ENCODE results near the gene KRT40.

Gene KRT40

DNA sequence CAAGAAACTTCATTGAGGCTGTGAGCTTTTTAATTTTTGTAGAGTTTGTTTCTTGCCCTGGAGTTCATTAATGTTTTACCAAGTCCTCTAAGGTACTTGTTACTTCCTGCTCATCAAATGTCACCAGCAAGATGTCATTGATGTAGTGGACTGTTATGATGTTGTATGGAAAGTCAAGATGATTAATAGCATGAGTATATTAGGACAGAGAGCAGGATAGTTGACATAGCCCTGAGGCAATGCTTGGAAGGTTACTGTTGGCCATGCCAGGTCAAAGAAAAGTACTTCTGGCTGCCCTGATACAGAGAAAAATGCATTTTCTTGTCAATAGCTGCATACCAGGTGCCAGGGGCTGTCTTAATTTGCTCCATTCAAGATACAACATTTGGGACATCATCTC, 36.2 kb upstream of the KRT40 start:
- TF ChIP-seq, protein P1, sequence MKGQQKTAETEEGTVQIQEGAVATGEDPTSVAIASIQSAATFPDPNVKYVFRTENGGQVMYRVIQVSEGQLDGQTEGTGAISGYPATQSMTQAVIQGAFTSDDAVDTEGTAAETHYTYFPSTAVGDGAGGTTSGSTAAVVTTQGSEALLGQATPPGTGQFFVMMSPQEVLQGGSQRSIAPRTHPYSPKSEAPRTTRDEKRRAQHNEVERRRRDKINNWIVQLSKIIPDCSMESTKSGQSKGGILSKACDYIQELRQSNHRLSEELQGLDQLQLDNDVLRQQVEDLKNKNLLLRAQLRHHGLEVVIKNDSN (IDR thresholded peaks at IDR 0.05), result no peak

DNA sequence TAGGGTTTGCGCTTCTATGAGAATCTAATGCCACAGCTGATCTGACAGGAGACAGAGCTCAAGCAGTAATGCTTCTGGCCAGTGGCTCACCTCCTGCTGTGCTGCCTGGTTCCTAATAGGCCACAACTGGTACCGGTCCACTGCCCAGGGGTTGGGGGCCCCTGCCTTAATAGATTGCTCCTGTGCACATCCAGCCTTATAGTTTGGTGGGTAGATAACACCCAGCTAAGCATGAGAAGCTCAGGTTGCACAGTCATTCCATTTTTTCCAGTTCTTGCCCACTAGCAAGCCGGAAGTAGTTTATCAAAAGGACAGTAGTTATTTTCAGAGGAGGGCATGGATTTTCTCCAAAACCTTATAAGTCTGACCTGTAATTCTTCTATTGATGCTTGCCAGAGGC, 35.3 kb upstream of the KRT40 start:
- TF ChIP-seq, protein P2, sequence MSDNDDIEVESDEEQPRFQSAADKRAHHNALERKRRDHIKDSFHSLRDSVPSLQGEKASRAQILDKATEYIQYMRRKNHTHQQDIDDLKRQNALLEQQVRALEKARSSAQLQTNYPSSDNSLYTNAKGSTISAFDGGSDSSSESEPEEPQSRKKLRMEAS (IDR thresholded peaks at IDR 0.05), result no peak
- TF ChIP-seq TAF1 (IDR thresholded peaks at IDR 0.05; ENCODE audit: low read depth) (no peak), RAD21 (IDR thresholded peaks at IDR 0.05; ENCODE audit: low read depth) (no peak), NFIC (IDR thresholded peaks at IDR 0.05) (peak; percentile 62), EP300 (IDR thresholded peaks at IDR 0.05; ENCODE audit: borderline replicate concordance) (peak; percentile 80), TCF12 (IDR thresholded peaks at IDR 0.05; ENCODE audit: low read depth) (peak; percentile 84), FOXM1 (IDR thresholded peaks at IDR 0.05; ENCODE audit: borderline replicate concordance, low read depth) (peak; percentile 68; the same call in 1 of the 2 replicates)

DNA sequence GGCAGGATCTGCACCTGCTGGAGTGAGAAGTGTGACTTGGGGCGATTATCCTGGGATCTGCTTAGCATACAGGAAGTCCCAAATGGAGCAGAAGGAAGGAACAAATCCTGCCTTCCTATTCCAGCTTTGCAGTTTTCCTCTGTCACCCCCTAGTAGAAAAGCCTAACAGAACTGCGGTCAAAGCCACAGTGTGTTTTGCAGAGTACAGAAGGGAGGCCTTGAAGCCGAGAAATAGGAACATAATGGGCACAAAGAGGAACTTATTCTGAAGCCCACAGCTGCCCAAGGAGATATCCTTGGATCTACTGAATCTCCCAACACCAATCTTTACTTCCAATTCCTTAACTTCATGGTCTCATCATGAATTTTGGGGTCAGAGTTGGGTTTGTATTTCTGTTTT, 34.4 kb upstream of the KRT40 start:
- TF ChIP-seq TEAD4 (IDR thresholded peaks at IDR 0.05) (no peak), YY1 (IDR thresholded peaks at IDR 0.05; ENCODE audit: low read depth) (no peak), EGR1 (IDR thresholded peaks at IDR 0.05) (no peak), ZBTB7A (IDR thresholded peaks at IDR 0.05; ENCODE audit: low read depth) (no peak)

DNA sequence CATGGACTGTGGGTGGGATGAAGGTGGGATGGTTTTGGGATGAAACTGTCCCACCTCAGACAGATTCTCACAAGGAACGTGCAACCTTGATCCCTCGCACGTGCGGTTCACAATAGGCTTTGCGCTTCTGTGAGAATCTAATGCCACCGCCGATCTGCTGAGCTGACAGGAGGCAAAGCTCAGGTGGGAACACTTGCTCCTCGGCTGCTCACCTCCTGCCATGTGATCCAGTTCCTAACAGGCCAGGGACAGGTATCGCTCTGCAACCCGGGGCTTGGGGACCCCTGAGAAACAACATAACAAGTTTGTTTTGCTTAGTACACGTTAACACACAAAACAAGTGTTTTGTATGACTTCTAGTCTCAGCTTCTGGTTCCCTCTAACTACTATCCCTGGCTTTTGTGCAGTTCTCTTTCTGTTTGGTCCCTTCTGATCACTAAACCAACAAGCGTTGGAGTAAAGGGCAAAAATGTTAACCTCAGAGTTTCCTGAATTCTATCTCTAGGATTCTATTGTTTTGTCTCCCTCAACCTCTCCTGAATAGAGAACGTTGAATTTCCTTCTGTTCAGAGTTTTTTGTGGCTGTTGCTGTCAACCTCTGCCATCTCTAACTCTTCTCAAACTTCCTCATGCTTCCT, 32.6 kb upstream of the KRT40 start:
- no peak for TF ChIP-seq EGR1 (IDR thresholded peaks at IDR 0.05)

DNA sequence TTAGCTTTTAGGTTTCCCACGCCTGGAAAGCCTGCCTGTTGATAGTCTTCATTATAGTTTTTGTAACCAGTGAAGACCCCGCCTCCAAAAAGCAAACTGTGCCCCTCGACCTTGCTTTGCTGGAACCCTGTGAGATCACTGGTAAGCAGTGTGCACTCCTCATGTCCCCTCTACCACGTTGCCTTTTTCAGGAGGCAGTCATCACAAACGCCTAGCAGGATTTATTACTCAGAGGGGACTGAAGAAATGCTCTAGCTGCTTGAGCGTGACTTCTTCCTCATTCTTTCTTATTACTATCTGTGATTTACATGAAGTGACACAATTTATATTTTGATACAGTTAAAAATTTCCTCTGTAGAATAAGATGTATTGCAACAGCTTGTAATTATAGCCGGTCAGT, 31.3 kb upstream of the KRT40 start:
- no peak for TF ChIP-seq NFIC (IDR thresholded peaks at IDR 0.05)

DNA sequence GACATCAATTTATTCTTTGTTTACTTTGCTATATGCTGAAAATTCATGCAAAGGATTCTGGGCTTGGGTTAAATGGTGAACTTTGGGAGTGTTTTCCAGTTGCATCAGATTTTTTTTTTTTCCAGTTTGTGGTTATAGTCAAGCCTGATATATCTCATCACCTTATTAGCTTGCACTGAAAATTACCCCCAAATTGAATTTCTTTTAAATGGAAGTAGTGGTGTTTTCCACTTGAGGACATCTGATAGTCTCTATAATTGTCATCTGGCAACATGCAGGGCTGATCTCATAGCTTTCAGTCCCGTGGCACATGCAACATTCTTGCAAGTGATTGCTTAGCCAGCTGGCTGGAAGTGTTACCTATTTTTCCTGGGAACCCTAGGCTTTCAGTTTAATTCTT, 29.5 kb upstream of the KRT40 start:
- TF ChIP-seq ZBTB7A (IDR thresholded peaks at IDR 0.05; ENCODE audit: low read depth) (no peak), FOXM1 (IDR thresholded peaks at IDR 0.05; ENCODE audit: borderline replicate concordance, low read depth) (no peak), YY1 (IDR thresholded peaks at IDR 0.05; ENCODE audit: low read depth) (no peak), TEAD4 (IDR thresholded peaks at IDR 0.05) (no peak), TAF1 (IDR thresholded peaks at IDR 0.05; ENCODE audit: low read depth) (no peak), CREB1 (IDR thresholded peaks at IDR 0.05; ENCODE audit: low read depth) (no peak)
- TF ChIP-seq, protein P3, sequence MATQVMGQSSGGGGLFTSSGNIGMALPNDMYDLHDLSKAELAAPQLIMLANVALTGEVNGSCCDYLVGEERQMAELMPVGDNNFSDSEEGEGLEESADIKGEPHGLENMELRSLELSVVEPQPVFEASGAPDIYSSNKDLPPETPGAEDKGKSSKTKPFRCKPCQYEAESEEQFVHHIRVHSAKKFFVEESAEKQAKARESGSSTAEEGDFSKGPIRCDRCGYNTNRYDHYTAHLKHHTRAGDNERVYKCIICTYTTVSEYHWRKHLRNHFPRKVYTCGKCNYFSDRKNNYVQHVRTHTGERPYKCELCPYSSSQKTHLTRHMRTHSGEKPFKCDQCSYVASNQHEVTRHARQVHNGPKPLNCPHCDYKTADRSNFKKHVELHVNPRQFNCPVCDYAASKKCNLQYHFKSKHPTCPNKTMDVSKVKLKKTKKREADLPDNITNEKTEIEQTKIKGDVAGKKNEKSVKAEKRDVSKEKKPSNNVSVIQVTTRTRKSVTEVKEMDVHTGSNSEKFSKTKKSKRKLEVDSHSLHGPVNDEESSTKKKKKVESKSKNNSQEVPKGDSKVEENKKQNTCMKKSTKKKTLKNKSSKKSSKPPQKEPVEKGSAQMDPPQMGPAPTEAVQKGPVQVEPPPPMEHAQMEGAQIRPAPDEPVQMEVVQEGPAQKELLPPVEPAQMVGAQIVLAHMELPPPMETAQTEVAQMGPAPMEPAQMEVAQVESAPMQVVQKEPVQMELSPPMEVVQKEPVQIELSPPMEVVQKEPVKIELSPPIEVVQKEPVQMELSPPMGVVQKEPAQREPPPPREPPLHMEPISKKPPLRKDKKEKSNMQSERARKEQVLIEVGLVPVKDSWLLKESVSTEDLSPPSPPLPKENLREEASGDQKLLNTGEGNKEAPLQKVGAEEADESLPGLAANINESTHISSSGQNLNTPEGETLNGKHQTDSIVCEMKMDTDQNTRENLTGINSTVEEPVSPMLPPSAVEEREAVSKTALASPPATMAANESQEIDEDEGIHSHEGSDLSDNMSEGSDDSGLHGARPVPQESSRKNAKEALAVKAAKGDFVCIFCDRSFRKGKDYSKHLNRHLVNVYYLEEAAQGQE (IDR thresholded peaks at IDR 0.05; ENCODE audit: low read depth), result no peak
- TF ChIP-seq, protein P2 (IDR thresholded peaks at IDR 0.05), result no peak

DNA sequence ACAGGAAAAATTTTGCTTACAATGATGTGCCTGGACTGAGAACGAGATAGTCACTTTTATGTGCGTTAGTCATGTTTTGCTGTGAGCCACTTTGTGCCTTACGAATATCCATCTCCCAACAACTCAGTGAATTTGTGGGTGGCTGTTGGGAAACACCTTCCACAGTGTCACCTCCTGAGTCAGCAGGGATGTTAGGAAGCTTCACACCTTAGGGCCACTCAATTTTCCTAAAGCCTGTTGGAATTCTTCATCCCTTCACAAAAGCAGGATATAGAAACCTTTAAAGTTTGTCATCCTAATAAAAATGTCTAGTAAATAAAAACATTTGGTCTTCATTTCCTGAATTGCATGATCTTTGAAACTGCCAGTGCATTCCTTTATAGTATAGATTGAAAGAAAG, 29.1 kb upstream of the KRT40 start:
- TF ChIP-seq EP300 (IDR thresholded peaks at IDR 0.05; ENCODE audit: borderline replicate concordance), result no peak

DNA sequence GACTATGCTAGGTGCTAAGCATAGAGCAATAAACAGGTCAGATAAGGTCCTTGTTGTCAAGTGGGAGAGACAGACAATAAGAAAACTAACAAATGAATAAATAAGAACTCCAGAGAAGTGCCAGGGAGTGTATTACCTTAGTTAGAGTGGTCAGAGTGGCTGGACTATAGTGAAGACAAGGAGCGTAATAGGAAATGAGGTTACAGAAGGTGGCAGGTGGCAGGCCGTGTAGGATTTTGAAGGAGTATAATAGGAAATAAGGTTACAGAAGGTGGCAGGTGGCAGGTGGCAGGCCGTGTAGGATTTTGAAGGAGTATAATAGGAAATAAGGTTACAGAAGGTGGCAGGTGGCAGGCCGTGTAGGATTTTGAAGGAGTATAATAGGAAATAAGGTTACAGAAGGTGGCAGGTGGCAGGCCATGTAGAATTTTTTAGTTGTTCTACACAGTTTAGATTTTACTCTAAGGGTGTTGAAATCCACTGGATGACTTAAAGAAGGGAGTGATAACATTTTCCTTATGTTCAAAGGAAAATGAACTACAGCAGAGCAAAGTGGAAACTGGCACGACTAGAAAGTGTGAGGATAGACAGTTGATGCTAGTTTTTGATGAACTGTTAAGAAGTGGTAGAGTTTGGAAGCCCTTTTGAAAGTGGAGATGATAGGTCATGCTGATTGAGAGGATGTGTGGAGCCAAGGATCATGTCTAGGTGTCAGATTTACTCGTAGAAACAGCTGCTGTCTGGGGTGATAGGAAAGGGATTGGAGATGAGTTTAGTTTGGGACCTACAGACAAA, 28.4 kb upstream of the KRT40 start:
- no peak for TF ChIP-seq ZBTB7A (IDR thresholded peaks at IDR 0.05; ENCODE audit: low read depth)
- TF ChIP-seq YY1 (IDR thresholded peaks at IDR 0.05; ENCODE audit: low read depth), result no peak
- TF ChIP-seq RAD21 (IDR thresholded peaks at IDR 0.05; ENCODE audit: low read depth), result no peak
- no peak for TF ChIP-seq TCF12 (IDR thresholded peaks at IDR 0.05; ENCODE audit: low read depth)
- no peak for TF ChIP-seq CEBPB (IDR thresholded peaks at IDR 0.05)
- TF ChIP-seq FOXM1 (IDR thresholded peaks at IDR 0.05; ENCODE audit: borderline replicate concordance, low read depth), result no peak
- TF ChIP-seq, protein P3 (IDR thresholded peaks at IDR 0.05; ENCODE audit: low read depth), result no peak
- no peak for TF ChIP-seq TAF1 (IDR thresholded peaks at IDR 0.05; ENCODE audit: low read depth)
- TF ChIP-seq, protein P2 (IDR thresholded peaks at IDR 0.05), result no peak
- TF ChIP-seq EP300 (IDR thresholded peaks at IDR 0.05; ENCODE audit: borderline replicate concordance), result no peak
- TF ChIP-seq, protein P1 (IDR thresholded peaks at IDR 0.05), result no peak
- no peak for TF ChIP-seq CREB1 (IDR thresholded peaks at IDR 0.05; ENCODE audit: low read depth)
- TF ChIP-seq NFIC (IDR thresholded peaks at IDR 0.05), result no peak
- no peak for TF ChIP-seq TEAD4 (IDR thresholded peaks at IDR 0.05)
- TF ChIP-seq EGR1 (IDR thresholded peaks at IDR 0.05), result no peak

All from Ishikawa (cell line).